GM10847 (cell line): ENCODE measurements around the gene RAPGEF5.

Source experiments
- POLR2A ChIP-seq: IDR thresholded peaks from 2 replicates; pipeline ENCODE4 v1.6.1; 2011; ENCODE audit not compliant: insufficient read length; ENCODE audit errors: extremely low read depth

RAPGEF5 gene

DNA sequence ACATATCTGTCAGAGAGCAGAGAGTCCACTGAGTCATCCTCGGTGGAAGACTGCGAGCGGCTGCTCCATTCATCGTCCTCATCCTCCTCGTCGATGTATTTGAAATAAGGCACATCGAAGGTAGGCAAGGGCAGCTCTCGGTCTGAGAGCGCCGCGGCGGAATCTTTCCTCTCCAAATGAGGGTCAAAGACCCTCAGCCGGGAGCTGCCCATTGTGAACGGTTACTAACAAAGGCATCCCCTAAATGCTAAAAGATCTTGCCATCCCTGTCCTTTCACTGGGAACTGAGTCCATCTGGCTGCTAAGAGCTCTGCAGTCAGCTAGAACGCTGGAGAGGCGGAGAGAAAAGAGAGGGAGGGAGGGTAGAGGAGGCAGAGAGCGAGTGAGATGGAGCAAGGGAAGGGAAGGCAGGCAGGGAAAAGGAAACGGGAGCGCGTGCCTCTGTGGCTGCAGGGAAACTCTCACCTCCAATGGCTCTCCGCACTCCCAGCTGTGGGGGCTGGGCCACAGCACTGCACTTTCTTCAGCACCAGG, 163.4 kb downstream of the RAPGEF5 start:
- TF ChIP-seq POLR2A, result no peak

DNA sequence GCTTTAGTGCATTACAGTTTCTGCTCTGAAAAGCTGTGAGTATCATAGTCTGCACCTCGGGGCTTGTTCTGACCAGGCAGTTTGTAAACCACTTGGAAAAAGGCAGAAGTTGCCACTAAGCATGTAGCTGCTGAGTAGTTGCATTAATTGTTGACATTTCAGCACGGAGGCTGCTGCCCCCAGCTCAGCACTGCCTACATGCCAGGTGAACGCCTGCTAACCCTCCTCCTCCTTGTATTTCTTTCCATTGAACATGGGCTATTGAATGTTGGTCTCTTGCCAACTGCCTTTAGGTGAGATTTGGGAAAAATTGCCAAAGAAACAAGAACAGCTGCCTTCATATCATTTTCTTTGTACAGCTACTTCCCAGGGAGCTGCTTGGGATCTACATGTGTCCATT, 164.2 kb downstream of the RAPGEF5 start:
- TF ChIP-seq POLR2A, result no peak

DNA sequence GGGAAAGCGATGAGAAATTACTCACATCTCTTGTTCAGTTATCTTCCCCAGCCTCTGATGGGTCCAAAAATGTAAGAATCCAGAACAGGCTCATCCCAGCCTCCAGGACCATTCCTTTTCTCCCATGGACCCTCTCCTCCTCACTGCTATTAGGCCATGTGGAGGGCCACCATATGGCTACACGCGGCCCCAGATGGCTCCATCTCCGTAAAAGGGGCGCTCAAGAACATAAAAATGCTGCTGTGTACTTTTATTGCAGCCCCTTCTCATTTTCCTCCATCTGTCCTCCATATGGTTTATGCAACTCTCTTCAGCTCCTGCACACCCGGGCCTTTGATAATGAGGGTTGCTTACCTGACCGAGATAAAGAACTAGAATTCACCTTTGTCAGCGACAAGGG, 166.2 kb downstream of the RAPGEF5 start:
- no peak for TF ChIP-seq POLR2A

DNA sequence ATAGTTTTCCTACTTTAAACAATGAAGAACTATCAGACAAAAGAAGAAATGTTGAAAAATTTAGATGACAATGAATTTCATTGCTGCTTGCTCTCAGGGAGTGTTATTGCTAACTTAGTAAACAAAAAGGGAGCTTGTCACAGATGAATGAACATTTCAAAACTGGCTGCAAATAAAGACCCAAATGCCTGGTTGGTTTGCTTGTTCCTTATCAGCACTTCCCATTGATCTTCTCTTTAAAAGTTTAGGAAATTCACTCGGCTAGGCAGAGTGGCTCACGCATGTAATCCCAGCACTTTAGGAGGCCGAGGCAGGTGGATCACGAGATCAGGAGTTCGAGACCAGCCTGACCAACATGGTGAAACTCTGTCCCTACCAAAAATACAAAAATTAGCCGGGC, 167.2 kb downstream of the RAPGEF5 start:
- no peak for TF ChIP-seq POLR2A

DNA sequence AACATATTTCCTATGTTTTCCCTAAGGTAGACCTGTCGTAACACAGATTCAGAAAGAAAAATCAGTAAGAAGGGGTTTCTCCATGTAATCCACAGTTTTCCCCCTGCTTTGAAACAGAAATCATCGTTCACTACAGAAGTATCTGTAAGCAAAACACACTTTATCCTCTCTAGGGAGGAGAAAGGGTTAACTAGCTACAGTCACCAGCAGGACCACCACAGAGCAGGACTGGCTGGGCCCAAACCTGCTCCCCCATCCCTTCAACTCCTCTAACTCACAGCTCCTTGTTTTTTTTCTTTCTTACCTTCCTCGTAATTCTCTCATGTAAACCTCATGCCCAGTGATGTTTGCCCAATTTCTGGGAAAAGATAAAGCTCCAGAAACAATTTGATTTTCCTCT, 167.7 kb downstream of the RAPGEF5 start:
- TF ChIP-seq POLR2A, result no peak

DNA sequence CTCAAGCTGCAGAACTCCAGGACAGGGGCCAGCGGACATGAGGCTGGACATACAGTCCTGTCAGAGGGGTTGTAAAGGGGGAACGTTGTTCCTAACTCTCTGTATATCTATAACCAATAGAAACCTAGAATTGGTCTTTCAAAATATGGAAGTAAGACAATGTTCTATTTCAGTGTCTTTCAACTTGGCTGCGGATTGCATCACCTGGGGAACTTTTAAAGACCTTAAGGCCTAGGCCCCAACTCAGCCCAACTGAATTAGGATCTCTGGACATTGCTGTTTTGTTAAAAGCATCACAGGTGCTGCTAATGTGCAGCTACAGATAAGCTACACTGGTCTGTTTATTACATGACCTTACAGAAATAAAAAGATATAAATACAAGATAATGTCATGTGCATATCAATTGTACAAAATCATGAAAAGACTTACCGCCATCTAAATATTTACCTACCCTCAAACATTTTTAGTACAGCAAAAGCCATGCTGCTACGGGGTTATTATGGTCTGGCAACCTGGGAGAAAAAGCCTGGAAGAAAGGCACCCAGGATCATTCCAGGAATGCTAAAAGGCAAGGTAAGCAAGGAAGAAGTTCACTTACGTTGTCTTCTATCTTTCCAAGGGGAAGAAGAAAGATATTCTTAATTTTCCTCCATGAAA, 169.1 kb downstream of the RAPGEF5 start:
- TF ChIP-seq POLR2A, result no peak

DNA sequence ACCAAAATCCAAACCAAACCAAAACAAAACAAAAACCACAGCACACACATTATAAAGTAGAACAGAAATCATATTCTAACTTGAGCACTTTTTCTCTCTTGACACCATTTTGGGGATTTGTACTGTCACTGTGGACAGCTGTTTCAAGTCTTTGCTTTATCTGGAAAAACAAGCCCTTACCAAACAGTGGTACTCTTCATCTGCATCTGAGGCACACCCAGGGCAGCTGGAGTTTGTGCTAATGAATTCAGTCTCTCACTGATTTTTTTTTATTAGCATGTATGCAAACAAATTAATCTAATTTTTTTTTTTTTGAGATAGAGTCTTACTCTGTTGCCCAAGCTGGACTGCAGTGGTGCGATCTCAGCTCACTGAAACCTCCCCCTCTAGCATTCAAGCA, 171.4 kb downstream of the RAPGEF5 start:
- TF ChIP-seq POLR2A, result no peak

DNA sequence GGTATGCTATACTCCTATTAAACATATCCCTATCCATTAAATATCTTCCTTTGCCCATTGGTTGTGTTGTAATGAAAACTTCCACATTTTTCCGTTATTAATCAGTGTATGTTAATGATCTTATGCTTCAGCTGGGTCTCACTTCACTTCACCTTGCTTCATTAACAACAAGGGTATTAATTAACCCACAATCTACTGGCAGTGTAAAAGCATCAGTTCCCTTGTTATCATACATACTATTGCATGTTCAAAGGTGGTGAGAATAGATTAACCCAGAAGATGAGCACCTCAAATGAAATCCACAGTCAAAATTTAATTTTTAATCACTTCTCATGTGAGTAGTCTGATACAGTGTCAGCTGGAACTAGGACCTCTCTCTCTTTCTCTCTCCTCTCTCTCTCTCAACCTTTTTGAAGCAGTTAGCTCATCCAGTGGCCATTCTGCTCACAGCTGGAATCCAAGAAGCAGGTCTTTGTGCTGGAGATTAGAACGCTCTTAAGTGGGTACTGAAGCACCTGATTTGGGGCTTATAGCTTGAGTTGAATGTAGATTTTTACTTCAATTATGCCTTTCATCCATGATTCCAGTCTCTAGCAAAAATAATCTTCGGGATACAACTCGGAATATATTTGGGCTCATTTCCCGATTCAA, 172.3 kb downstream of the RAPGEF5 start:
- no peak for TF ChIP-seq POLR2A

DNA sequence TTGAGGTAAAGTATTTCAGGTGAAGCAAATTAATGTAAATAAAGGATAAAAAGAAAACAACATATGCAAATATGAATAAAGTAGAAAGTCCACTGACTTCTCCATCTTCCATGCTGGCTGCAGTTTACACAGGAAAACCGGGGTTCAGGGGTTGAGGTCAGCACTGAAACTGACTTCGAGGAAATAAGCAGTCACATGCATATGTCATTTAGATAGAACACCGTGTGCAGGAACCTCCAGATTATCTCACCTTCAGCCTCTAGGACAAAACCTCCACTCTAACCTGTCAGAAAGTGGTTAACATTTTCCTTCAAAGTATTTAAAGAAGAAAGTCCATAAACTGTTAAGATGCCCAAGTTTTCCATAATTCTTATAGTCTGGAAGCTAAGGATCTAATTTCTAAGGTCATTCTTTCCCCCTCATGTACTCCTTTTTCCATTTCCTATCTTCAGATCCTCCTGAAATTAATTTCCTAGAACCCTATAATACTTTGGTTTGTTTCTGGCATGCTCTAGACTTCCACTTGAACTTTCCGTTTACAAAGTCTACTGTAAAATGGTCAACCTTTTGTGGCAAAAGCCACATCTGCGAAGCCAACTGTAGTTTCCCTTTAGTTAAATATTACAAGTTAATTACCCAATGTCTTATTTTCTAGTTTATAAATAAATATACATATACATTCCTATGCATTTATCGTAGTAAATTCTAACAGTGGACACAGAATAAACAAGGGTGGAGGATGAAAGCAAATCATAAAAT, 173.3 kb downstream of the RAPGEF5 start:
- TF ChIP-seq POLR2A, result no peak

DNA sequence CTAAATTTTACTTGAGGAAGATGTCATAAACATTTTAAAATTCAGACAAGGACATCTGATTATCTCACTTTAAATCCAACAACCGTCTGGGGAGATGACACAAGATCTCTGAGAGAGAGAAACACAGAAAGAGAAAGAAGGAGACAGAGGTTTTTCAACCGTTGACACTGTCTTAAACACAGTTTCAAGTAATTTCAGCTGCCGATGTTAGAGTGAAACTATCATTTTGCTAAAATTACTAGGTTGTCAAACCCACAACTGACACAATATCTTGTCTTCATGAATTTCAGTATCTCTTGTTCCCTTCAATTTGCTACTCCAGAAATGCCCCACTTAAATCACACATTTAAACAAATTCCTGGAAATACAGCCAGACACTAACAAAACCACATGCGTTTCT, 174.8 kb downstream of the RAPGEF5 start:
- TF ChIP-seq POLR2A, result no peak

DNA sequence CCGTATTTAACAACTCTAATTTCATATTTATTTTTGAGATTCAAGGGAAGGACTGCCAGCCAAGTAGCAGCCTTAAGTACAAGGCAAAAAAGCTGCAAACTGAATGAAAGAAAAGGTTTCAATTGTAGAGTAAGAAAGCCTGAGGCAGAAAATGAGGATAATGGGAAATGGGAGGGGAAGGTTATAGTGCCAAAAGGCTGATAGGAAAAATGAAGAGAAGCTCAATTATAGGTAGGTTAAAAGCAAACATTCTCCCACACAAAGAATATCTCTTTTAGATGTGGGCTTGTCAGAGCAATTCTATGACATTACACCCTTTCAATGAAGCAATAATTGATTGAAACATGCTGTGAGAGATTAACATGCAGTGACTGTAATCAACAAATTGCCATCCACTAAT, 175.3 kb downstream of the RAPGEF5 start:
- TF ChIP-seq POLR2A, result no peak

DNA sequence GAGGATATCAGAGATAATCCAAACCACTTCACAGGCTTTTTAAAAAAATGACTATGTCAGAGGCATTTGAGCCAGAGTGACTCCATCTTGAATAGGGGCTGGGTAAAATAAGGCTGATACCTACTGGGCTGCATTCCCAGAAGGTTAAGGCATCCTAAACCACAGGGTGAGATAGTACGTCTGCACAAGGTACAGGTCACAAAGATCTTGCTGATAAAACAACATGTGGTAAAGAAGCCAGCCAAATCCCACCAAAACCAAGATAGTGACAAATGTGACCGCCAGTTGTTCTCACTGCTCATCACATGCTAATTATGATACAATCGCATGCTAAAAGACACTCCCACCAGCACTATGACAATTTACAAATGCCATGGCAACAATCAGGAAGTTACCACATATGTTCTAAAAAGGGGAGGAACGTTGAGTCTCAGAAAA, 177.5 kb downstream of the RAPGEF5 start:
- no peak for TF ChIP-seq POLR2A

DNA sequence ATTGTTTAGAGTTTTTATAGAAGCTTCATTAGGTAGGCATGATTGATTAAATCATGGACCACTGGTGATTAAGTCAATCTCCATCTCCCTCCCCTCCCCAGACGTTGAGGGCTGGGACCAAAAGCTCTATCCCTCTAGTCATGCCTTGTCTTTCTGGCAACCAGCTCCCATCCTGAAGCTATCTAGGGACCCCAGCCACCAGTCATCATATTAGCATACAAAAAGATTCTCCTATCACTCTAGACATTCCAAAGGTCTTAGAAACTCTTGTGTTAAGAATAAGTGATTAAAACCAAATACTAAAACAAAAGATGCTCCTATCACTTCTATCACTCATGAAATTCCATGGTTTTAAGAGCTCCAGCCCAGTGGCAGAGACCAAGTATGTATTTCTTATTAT, 178.2 kb downstream of the RAPGEF5 start:
- no peak for TF ChIP-seq POLR2A

DNA sequence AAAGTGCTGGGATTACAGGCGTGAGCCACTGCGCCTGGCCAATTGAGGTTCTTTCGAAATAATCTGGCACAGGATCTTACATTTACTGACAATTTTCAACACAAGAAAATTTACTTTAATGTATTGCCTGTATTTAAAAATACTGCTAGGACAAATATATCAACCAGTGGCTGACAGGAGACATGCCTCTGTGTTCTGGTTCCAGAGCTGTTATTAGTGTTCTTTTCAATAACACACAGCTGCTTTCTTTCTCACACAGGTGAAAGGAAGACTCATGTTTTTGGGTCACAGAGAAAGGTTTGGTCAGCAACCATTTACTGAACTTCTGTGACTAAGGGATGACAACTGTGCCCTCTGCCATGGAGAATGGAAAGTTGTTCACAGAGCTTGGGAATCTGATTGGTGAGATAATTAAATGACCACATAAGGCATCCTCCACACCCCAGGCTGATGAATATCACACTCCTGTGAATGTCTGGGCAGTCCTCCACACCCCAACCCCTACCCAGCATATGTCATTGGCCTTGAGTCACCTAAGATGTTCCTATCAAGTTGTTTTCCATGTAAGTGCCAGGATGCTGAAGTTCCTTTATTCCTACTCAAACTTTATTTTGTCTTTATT, 180.1 kb downstream of the RAPGEF5 start:
- no peak for TF ChIP-seq POLR2A

DNA sequence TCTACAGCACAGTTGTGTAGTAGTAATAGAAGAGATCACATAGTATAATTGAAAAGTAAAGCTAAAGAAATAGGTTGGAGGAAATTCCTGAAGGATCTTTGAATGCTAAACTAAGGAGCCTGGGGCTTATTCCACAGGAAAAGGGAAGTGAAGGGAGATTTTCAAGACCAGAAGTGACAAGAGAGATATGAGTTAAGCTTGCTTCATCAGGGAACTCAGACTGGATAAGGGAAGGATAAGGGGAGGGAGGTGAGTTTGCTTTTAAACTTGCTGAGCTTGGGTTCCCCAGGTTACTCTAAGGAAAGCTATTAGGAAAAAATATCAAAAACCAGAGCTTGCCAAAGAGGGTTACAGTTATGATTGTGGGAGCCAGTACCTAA, 182.4 kb downstream of the RAPGEF5 start:
- TF ChIP-seq POLR2A, result no peak

DNA sequence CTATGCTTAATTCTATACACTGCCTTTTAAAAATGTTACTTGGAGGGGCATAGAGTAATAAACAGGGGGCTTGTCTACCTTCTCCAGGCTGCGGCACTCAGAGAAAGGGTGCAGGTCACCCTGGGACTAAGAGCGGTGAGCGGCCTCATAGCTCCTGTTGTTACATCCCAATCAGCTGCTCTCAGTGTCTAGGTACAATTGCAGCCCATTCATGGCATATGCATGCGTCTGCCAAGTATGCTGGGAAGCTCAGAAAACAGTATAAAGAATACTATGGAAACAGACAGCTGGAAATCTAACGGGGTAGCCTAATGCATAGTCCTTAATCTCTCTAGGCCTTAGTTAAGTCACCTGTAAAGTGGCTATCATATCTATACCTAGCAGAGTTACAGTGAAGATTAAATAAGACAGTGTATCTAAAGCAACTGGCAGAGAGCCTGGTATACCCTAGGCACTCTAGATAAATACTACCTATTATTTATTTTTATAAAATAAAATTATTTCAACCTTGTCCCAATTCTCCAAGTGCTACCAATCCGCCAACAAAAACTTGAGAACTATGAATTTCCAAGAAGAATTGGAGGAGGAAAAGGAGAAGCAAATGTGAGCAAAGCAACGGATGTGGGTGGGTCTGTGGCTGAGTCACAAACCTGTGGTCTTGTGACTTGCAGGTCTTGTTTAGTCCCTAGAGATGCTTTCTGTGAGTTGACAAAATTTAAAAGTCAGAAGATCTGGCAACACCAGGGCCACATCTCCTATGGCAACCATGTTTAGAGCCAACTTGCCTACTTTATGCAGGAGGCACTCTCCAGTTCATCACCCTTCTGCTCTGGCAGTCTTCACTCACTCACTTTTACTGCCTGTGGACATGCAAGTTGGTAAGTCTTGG, 183.0 kb downstream of the RAPGEF5 start:
- TF ChIP-seq POLR2A, result no peak
